NB4 (cell line): ENCODE measurements around the gene CDH16.

Source experiments
- MYC ChIP-seq: IDR thresholded peaks from 2 replicates; pipeline ENCODE4 v1.6.1; 2011; ENCODE audit warnings: low read depth, low read length
- TF ChIP-seq, protein P1 (sequence below): IDR thresholded peaks from one replicate; pipeline ENCODE4 v1.5.1; 2012; ENCODE audit warnings: low read depth, low read length

DNA sequence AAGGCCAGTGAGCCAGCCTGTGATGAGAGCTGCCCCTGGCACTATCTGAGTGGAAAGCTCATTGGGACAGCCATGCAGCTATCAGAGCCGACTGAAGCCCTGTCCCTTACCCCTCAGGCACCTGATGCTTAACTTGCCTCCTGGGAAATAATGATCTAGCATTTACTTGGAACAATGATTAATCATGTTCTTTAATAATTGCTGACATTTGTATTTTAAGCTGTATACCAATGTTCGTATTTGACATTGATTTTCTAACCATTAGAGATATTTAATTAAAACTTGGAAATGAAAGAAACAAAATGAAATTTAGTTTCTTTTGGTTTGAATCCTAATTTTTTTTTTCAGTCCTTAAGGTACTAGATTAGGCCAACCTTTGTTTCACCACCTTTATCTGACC lies 27.9 kb downstream of the CDH16 start:
- TF ChIP-seq, protein P1, sequence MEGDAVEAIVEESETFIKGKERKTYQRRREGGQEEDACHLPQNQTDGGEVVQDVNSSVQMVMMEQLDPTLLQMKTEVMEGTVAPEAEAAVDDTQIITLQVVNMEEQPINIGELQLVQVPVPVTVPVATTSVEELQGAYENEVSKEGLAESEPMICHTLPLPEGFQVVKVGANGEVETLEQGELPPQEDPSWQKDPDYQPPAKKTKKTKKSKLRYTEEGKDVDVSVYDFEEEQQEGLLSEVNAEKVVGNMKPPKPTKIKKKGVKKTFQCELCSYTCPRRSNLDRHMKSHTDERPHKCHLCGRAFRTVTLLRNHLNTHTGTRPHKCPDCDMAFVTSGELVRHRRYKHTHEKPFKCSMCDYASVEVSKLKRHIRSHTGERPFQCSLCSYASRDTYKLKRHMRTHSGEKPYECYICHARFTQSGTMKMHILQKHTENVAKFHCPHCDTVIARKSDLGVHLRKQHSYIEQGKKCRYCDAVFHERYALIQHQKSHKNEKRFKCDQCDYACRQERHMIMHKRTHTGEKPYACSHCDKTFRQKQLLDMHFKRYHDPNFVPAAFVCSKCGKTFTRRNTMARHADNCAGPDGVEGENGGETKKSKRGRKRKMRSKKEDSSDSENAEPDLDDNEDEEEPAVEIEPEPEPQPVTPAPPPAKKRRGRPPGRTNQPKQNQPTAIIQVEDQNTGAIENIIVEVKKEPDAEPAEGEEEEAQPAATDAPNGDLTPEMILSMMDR, result no peak
- no peak for TF ChIP-seq MYC
